KMS-11 (cell line): ENCODE data around the gene PICALM.
"Not testable (repeated sequence)": the region's sequence is repeated elsewhere in the genome, so short reads cannot be mapped to it uniquely, and the experiment has no call there.

Experiments
- H2AFZ ChIP-seq: fragments of 200-600 bp; sonication (generic); 2 replicates; pipeline ENCODE4 v1.6.1; 2016; ENCODE audit warnings: antibody characterized with exemption, mixed run types, low read depth
- H3K27ac ChIP-seq: fragments of 200-600 bp; sonication (generic); 2 replicates; pipeline ENCODE4 v1.6.1; 2016; ENCODE audit warnings: mild to moderate bottlenecking, mixed run types
- H3K27me3 ChIP-seq: fragments of 200-600 bp; sonication (generic); 2 replicates; pipeline ENCODE4 v1.6.1; 2017; ENCODE audit warnings: mild to moderate bottlenecking, low read depth, mixed run types, moderate library complexity; ENCODE audit not compliant: insufficient read depth
- H3K36me3 ChIP-seq: fragments of 200-600 bp; sonication (generic); 2 replicates; pipeline ENCODE4 v1.6.1; 2017; ENCODE audit warnings: mild to moderate bottlenecking, mixed run types; ENCODE audit not compliant: insufficient read depth
- H3K4me1 ChIP-seq: fragments of 200-600 bp; sonication (generic); 2 replicates; pipeline ENCODE4 v1.6.1; 2016; ENCODE audit warnings: mild to moderate bottlenecking, low read depth, mixed run types; ENCODE audit not compliant: poor library complexity, severe bottlenecking
- H3K4me2 ChIP-seq: fragments of 200-600 bp; sonication (generic); 2 replicates; pipeline ENCODE4 v1.7.0; 2016; ENCODE audit warnings: mild to moderate bottlenecking, mixed run types
- H3K4me3 ChIP-seq: fragments of 200-600 bp; sonication (generic); IDR thresholded peaks from 2 replicates; pipeline ENCODE4 v1.6.1; 2017; ENCODE audit warnings: low read depth, low read length, mixed read lengths; ENCODE audit not compliant: insufficient read depth
- H3K79me2 ChIP-seq: fragments of 200-600 bp; sonication (generic); 2 replicates; pipeline ENCODE4 v1.6.1; 2016; ENCODE audit warnings: low read depth, mixed run types; ENCODE audit not compliant: insufficient read depth
- H3K9ac ChIP-seq: fragments of 200-600 bp; sonication (generic); 2 replicates; pipeline ENCODE4 v1.6.1; 2016; ENCODE audit warnings: mild to moderate bottlenecking, mixed run types
- H4K20me1 ChIP-seq: fragments of 200-600 bp; sonication (generic); 2 replicates; pipeline ENCODE4 v1.6.1; 2016; ENCODE audit warnings: mild to moderate bottlenecking, mixed run types; ENCODE audit not compliant: insufficient read depth
- TF ChIP-seq, protein P1 (sequence below): fragments of 200-600 bp; sonication (generic); conservative IDR thresholded peaks from 2 replicates; pipeline ENCODE4 v1.6.1; 2017; ENCODE audit warnings: low read depth, mild to moderate bottlenecking, antibody characterized with exemption, low read length, moderate library complexity, mixed read lengths

The PICALM gene

DNA sequence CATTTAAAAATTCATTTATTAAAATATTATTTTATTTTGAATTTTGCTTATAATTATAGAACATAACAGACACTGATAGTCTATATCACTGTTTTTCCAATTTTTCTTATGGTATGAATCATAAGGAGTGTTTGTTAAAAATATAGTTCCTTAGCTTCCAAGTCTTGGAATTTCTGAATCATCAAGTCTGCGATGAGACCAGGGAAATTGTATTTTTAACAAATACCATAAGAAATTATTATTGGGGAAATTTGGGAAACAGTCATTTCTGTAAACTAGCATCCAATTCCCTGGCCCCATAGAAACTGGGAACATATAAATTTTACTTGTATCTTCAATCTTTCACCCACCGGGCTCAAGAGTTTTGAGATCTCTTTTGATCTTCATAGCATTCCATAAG, 38.0 kb upstream of the PICALM start:
- H4K20me1 ChIP-seq: no peaks in the 10 kb centered on the region
- no peak overlapping the region for H3K4me3 ChIP-seq
- TF ChIP-seq, protein P1, sequence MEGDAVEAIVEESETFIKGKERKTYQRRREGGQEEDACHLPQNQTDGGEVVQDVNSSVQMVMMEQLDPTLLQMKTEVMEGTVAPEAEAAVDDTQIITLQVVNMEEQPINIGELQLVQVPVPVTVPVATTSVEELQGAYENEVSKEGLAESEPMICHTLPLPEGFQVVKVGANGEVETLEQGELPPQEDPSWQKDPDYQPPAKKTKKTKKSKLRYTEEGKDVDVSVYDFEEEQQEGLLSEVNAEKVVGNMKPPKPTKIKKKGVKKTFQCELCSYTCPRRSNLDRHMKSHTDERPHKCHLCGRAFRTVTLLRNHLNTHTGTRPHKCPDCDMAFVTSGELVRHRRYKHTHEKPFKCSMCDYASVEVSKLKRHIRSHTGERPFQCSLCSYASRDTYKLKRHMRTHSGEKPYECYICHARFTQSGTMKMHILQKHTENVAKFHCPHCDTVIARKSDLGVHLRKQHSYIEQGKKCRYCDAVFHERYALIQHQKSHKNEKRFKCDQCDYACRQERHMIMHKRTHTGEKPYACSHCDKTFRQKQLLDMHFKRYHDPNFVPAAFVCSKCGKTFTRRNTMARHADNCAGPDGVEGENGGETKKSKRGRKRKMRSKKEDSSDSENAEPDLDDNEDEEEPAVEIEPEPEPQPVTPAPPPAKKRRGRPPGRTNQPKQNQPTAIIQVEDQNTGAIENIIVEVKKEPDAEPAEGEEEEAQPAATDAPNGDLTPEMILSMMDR: no peak
- no peak overlapping the region for H3K9ac ChIP-seq
- no peaks in the 10 kb centered on the region for H3K4me1 ChIP-seq
- no peak overlapping the region for H3K27ac ChIP-seq
- no peak overlapping the region for H2AFZ ChIP-seq
- no peak overlapping the region for H3K4me2 ChIP-seq
- H3K27me3 ChIP-seq: no peaks in the 10 kb centered on the region
- no peaks in the 10 kb centered on the region for H3K36me3 ChIP-seq
- no peaks in the 10 kb centered on the region for H3K79me2 ChIP-seq

DNA sequence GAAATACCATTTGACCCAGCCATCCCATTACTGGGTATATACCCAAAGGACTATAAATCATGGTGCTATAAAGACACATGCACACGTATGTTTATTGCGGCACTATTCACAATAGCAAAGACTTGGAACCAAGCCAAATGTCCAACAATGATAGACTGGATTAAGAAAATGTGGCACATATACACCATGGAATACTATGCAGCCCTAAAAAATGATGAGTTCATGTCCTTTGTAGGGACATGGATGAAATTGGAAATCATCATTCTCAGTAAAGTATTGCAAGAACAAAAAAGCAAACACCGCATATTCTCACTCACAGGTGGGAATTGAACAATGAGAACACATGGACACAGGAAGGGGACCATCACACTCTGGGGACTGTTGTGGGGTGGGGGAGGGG, 37.1 kb upstream of the PICALM start:
- H3K4me2 ChIP-seq, H2AFZ ChIP-seq, H3K9ac ChIP-seq, H4K20me1 ChIP-seq, H3K4me3 ChIP-seq, H3K27ac ChIP-seq, H3K36me3 ChIP-seq, H3K79me2 ChIP-seq, H3K4me1 ChIP-seq, H3K27me3 ChIP-seq: not testable (repeated sequence)

DNA sequence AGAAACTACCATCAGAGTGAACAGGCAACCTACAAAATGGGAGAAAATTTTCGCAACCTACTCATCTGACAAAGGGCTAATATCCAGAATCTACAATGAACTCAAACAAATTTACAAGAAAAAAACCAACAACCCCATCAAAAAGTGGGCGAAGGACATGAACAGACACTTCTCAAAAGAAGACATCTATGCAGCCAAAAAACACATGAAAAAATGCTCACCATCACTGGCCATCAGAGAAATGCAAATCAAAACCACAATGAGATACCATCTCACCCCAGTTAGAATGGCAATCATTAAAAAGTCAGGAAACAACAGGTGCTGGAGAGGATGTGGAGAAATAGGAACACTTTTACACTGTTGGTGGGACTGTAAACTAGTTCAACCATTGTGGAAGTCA, 36.7 kb upstream of the PICALM start:
- not testable (repeated sequence) for H3K4me1 ChIP-seq, H3K36me3 ChIP-seq, H3K27ac ChIP-seq, H4K20me1 ChIP-seq, H3K9ac ChIP-seq, H3K4me2 ChIP-seq, H3K4me3 ChIP-seq, H3K27me3 ChIP-seq, H3K79me2 ChIP-seq, H2AFZ ChIP-seq

DNA sequence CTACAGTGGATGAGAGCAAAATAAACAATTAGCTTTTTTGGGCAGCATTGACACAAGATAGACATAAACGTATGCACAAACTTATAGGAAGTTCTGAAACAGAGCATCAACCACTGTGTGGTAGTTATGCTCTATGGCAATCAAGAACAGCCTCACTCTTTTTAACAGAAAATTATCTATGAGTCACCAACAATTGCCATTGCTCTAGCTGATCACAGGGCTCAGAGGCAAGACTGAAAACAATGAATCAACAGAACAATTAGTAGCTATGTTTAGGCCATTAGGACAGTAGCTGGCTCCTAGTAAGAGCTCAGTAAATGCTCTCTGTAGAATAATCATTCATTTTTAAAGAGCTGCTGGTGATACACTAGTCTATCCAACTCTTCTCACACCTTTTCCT, 34.9 kb upstream of the PICALM start:
- Histone ChIP-seq H3K27me3 (no peaks in the 10 kb centered on the region), H3K9ac (no peak overlapping the region), H3K79me2 (no peaks in the 10 kb centered on the region), H3K4me3 (no peak overlapping the region), H3K4me1 (no peaks in the 10 kb centered on the region), H2AFZ (no peak overlapping the region), H3K36me3 (no peaks in the 10 kb centered on the region), H3K4me2 (no peak overlapping the region), H3K27ac (no peak overlapping the region), H4K20me1 (no peaks in the 10 kb centered on the region)
- TF ChIP-seq, protein P1: no peak

DNA sequence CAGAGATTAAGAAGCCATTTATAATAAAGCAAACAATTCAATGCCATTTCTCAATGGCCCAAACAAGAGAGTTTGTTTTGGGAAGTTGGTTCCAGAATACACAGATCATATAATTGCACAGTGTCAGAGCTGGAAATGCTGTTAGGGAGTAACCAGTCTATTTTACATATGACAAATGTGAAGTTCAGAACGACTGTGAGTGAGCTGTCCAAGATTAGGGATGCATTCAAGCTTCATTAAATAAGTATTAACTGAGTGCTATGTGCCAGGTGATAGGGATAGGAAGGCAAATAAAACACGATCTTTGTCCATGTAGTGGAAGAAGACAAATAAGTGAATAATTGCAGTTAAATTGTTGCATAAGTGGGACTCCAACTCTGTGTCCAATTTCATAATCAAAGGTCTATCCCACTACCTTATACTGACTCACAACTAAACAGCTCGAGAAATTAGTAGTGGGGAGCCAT, 33.1 kb upstream of the PICALM start:
- Histone ChIP-seq H3K79me2 (no peaks in the 10 kb centered on the region), H4K20me1 (no peaks in the 10 kb centered on the region), H3K36me3 (no peaks in the 10 kb centered on the region), H3K27me3 (no peaks in the 10 kb centered on the region), H3K4me2 (no peak overlapping the region), H2AFZ (no peak overlapping the region), H3K27ac (no peak overlapping the region), H3K9ac (no peak overlapping the region), H3K4me3 (no peak overlapping the region), H3K4me1 (no peaks in the 10 kb centered on the region)
- TF ChIP-seq, protein P1: no peak
